ENCODE results near the gene TREH.
A peak's percentile ranks its signal among the peaks of the same experiment; 100 is the strongest.

DNA sequence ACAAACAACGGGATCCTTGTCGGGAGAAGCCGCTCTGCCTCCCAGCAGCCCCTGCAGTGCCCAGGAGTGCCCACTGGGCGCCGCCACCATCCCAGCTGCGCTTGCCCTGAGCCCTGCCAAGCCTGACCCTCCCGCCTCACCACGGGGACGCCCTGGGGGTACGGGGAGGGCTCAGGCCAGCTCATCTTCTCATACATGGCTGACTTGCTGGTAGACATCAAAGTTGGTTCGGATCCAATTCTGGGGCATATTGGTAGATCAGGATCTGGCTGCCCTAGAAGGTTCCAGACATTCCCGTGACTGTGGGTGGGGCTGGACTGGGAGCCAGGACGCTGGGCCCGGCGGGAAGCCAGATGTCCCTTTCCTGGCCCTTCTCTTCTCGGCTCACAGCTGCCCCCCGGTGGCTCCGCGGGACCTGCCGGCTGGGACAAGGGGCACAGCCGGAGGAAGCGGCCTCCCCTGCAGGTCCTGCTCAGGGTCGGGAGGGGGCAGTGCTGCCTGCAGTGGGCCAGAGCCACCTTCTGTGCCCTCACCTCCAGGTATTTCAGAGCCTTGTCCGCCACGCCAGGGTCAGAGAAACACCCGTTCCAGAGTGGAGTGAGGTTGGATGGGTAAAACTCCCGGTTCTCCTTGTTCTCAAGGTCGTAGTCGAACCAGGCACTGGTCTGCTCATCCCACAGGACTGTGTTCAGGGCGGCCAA is 10.6 kb upstream of the TREH start:
- TF ChIP-seq, protein P1, sequence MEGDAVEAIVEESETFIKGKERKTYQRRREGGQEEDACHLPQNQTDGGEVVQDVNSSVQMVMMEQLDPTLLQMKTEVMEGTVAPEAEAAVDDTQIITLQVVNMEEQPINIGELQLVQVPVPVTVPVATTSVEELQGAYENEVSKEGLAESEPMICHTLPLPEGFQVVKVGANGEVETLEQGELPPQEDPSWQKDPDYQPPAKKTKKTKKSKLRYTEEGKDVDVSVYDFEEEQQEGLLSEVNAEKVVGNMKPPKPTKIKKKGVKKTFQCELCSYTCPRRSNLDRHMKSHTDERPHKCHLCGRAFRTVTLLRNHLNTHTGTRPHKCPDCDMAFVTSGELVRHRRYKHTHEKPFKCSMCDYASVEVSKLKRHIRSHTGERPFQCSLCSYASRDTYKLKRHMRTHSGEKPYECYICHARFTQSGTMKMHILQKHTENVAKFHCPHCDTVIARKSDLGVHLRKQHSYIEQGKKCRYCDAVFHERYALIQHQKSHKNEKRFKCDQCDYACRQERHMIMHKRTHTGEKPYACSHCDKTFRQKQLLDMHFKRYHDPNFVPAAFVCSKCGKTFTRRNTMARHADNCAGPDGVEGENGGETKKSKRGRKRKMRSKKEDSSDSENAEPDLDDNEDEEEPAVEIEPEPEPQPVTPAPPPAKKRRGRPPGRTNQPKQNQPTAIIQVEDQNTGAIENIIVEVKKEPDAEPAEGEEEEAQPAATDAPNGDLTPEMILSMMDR (IDR thresholded peaks at IDR 0.05) = peak; percentile 61 to 82 (median 79)
- TF ChIP-seq POLR2A (IDR thresholded peaks at IDR 0.05; ENCODE audit: low read depth) (no peak), EP300 (IDR thresholded peaks at IDR 0.05) (no peak), POLR2AphosphoS5 (IDR thresholded peaks at IDR 0.05) (peak; percentile 58 to 72)

Measured in esophagus muscularis mucosa (tissue), 4 donors.